Fibroblast of skin of back (primary cell): ENCODE data around the gene STAT3.
"Not testable (repeated sequence)": the region's sequence is repeated elsewhere in the genome, so short reads cannot be mapped to it uniquely, and the experiment has no call there.

Experiments used
- DNase-seq: peaks from one replicate; pipeline ENCODE4 v3.0.0-alpha.2; 2013

STAT3 gene

GRCh38 chr17:42313389-42313772 lies 74.9 kb downstream of the STAT3 start:
- DNase-seq = no peak

- DNase-seq = peak; percentile 79
These were observed 75.7 kb downstream of the STAT3 start for GRCh38 chr17:42312285-42313130.

GRCh38 chr17:42312035-42312284 lies 76.3 kb downstream of the STAT3 start:
- DNase-seq = no peak

- DNase-seq = peak; percentile 69
These were observed 76.8 kb downstream of the STAT3 start for GRCh38 chr17:42311240-42312034.

DNA sequence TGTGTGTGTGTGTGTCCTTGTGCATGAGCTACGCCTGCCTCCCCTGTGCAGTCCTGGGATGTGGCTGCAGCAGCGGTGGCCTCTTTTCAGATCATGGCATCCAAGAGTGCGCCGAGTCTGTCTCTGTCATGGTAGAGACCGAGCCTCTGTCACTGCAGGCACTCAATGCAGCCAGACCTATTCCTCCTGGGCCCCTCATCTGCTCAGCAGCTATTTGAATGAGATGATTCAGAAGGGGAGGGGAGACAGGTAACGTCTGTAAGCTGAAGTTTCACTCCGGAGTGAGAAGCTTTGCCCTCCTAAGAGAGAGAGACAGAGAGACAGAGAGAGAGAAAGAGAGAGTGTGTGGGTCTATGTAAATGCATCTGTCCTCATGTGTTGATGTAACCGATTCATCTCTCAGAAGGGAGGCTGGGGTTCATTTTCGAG lies 77.4 kb downstream of the STAT3 start:
- no peak for DNase-seq

DNA sequence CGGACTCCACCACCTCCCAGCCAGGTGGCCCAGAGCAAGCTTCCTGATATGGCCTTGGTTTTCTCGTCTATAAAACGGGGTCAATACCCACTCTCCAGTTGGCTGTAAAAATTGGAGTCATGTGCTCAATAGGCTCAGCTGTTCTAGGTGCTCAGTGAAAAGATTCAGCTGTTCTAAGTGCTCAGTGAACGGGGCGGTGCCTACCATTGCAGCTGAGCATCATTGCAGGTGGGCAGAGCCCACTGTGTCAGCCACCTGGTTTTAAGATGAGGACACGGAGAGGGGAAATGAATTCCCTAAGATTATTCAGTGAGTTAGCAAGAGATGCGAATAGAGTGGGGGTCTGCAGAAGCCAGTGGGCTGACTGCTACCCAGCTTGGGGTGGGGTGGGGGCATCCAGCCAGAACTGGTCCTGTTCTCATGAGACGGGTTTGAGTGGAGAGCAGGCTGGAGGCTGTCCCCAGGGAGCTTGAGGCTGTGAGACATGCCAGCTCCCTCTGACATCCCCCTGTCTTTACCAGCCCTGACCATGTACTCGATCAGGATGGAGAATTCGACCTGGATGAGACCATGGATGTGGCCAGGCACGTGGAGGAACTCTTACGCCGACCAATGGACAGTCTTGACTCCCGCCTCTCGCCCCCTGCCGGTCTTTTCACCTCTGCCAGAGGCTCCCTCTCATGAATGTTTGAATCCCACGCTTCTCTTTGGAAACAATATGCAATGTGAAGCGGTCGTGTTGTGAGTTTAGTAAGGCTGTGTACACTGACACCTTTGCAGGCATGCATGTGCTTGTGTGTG lies 78.1 kb downstream of the STAT3 start:
- DNase-seq = no peak

- no peak for DNase-seq
These were observed 79.1 kb downstream of the STAT3 start for GRCh38 chr17:42309142-42309541.

- DNase-seq = no peak
These were observed 79.8 kb downstream of the STAT3 start for GRCh38 chr17:42308446-42308845.

GRCh38 chr17:42307362-42307927 lies 80.8 kb downstream of the STAT3 start:
- no peak for DNase-seq

GRCh38 chr17:42306385-42306667 lies 81.9 kb downstream of the STAT3 start:
- DNase-seq = no peak

- DNase-seq = no peak
These were observed 82.5 kb downstream of the STAT3 start for GRCh38 chr17:42305543-42306384.

DNA sequence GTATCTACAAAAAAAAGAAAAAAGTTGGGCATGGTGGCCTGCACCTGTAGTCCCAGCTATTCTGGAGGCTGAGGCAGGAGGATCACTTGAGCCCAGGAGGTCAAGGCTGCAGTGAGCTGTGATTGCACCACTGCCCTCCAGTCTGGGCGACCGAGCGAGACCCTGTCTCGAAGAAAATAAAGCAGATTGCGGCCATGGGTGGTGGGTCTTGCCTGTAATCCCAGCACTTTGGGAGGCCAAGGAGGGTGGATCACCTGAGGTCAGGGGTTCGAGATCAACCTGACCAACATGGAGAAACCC lies 83.3 kb downstream of the STAT3 start:
- DNase-seq = not testable (repeated sequence)

DNA sequence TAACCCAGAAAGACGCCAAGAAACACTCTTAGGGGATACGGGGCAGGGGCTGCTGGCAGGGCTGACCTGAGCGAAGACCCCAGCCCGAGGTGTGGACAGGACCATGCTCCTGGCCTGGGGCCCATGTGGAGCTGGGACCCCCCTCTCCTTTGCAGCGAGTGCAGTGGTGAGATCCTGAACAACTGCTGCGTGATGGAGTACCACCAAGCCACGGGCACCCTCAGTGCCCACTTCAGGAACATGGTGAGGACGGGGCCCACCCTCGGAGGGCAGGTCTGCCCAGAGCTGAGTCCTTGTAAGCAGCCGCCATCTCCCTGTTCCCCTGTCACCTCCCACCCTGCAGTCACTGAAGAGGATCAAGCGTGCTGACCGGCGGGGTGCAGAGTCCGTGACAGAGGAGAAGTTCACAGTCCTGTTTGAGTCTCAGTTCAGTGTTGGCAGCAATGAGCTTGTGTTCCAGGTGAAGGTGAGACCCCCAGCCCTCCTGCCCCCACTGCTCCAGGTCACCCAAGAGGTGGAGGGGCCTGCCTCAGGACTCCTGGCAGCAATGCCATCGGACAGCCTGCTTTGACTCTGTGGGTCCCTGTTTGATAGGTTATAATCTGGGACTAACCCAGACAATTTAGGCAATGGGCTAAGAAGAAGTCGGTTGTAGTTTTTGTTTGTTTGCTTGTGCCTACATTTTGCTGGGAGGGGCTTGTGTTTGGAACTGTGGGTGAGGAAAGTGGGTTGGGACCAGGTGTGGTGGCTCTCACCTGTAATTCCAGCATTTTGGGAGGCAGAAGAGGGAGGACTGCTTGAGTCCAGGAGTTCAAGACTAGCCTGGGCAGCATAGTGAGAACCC lies 83.8 kb downstream of the STAT3 start:
- DNase-seq = no peak

- no peak for DNase-seq
These were observed 84.5 kb downstream of the STAT3 start for GRCh38 chr17:42303694-42304093.

GRCh38 chr17:42301022-42301421 lies 87.2 kb downstream of the STAT3 start:
- no peak for DNase-seq

DNA sequence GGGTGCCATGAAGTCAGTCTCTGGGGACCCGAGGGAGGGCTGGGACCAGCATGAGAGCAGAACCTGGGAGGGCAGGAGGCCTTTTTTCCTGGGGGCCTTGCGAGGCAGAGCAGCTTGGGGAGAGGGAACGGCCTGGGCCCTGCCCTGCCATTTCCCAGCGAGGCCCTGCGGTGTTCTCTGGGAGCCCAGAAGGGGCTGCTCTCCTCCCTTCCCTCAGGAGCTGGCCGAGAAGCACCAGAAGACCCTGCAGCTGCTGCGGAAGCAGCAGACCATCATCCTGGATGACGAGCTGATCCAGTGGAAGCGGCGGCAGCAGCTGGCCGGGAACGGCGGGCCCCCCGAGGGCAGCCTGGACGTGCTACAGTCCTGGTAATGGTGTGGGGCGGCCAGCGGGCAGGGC lies 88.3 kb downstream of the STAT3 start:
- DNase-seq = not testable (repeated sequence)

GRCh38 chr17:42299361-42299760 lies 88.9 kb downstream of the STAT3 start:
- not testable (repeated sequence) for DNase-seq

DNA sequence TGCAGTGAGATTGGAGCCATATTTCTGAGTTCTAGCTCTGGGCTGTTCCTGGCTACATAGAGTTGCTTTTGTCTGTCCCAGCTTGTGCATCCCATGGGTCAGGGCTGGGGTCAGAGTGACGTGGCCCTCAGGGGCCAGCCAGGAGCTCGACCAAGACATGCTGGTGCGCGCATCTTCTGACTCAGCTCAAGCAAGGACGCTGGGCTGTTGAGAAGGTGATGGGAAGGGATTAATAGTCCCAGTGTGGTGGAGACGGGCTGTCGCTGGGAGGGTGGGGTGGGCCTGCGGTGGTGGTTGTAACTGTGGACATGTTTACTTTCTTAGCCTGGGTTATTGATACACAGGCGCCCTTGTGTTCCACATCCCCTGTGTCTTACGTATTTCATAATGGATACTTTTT lies 90.5 kb downstream of the STAT3 start:
- not testable (repeated sequence) for DNase-seq

DNA sequence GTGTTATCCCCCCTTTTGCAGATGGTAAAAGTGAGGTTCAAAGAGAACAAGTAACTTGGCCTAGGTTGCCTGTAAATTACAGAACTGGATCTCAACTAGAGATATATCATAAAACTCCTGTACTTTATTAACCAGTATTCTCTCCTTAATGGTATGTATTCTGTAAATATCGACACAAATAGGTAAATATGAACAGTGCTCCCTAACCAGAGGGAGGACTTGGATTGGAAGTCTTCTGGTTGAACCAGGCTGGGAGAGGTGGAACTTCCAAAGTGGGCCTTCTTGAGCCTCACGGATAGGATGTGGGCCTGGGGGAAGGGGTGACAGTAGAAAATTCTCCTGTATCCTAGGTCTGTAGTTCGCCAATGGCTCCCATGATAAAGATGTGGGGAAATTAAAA lies 92.2 kb downstream of the STAT3 start:
- no peak for DNase-seq

GRCh38 chr17:42294469-42295398 lies 93.5 kb downstream of the STAT3 start:
- no peak for DNase-seq
